GM12892 (cell line): ENCODE data around the gene DRICH1.
"Not testable (repeated sequence)": the region's sequence is repeated elsewhere in the genome, so short reads cannot be mapped to it uniquely, and the experiment has no call there.

ENCODE experiments used
- DNase-seq: peaks from one replicate; pipeline ENCODE4 v3.0.0; 2011; ENCODE audit not compliant: insufficient read length
- FAIRE-seq: peaks from 2 replicates; lab custom pipeline; 2011; peaks lifted over from hg19 to GRCh38; lab: Jason Lieb, UNC
- POLR2A ChIP-seq: IDR thresholded peaks from 2 replicates; pipeline ENCODE4 v1.6.1; 2011; ENCODE audit warnings: low read depth, low read length, control low read depth
- POLR2AphosphoS5 ChIP-seq: IDR thresholded peaks from 2 replicates; pipeline ENCODE4 v1.6.1; 2011; ENCODE audit warnings: low read depth, low read length, control low read depth
- TAF1 ChIP-seq: IDR thresholded peaks from 2 replicates; pipeline ENCODE4 v1.6.1; 2011; ENCODE audit warnings: low read depth, mild to moderate bottlenecking, control low read depth, low read length, borderline replicate concordance

DRICH1 gene

GRCh38 chr22:23626286-23626975, 5.7 kb downstream of the DRICH1 start:
- TF ChIP-seq POLR2AphosphoS5, result no peak
- no peak for TF ChIP-seq POLR2A
- no peak for TF ChIP-seq TAF1
- no peak for DNase-seq
- no peak for FAIRE-seq

GRCh38 chr22:23622634-23623033, 9.5 kb downstream of the DRICH1 start:
- FAIRE-seq (no peak), DNase-seq (no peak)
- no peak for TF ChIP-seq POLR2A
- no peak for TF ChIP-seq POLR2AphosphoS5

GRCh38 chr22:23621916-23622315, 10.2 kb downstream of the DRICH1 start:
- not testable (repeated sequence) for FAIRE-seq, DNase-seq

- FAIRE-seq, result no peak
- TF ChIP-seq POLR2A (no peak), TAF1 (no peak), POLR2AphosphoS5 (no peak)
- DNase-seq, result no peak
Measured at GRCh38 chr22:23621082-23621780, 10.9 kb downstream of the DRICH1 start.

GRCh38 chr22:23613193-23613972, 18.7 kb downstream of the DRICH1 start:
- DNase-seq (no peak), FAIRE-seq (no peak)
- TF ChIP-seq POLR2AphosphoS5 (no peak), POLR2A (no peak), TAF1 (no peak)

GRCh38 chr22:23609983-23610781, 21.9 kb downstream of the DRICH1 start:
- DNase-seq, result no peak
- TF ChIP-seq POLR2A, result no peak
- no peak for FAIRE-seq

GRCh38 chr22:23608583-23608982, 23.5 kb downstream of the DRICH1 start:
- FAIRE-seq, result no peak
- no peak for TF ChIP-seq POLR2AphosphoS5
- no peak for TF ChIP-seq POLR2A
- TF ChIP-seq TAF1, result no peak
- no peak for DNase-seq

GRCh38 chr22:23606204-23607131, 25.7 kb downstream of the DRICH1 start:
- DNase-seq (no peak), FAIRE-seq (no peak)
- TF ChIP-seq POLR2A, result no peak

GRCh38 chr22:23604939-23605712, 27.0 kb downstream of the DRICH1 start:
- TF ChIP-seq POLR2A, result no peak
- TF ChIP-seq TAF1, result no peak
- no peak for TF ChIP-seq POLR2AphosphoS5
- DNase-seq, result no peak
- FAIRE-seq, result no peak

- no peak for FAIRE-seq
- no peak for DNase-seq
- TF ChIP-seq TAF1, result no peak
- no peak for TF ChIP-seq POLR2AphosphoS5
- TF ChIP-seq POLR2A, result no peak
Measured at GRCh38 chr22:23603266-23603665, 28.9 kb downstream of the DRICH1 start.
